Keratinocyte (primary cell): ENCODE results near the gene ALK. TPM values are rescaled to one million over a fixed set of nuclear protein-coding genes. Genes with fewer than 3 reads are reported as not detected.
A peak's percentile ranks its signal among the peaks of the same experiment; 100 is the strongest.

Source experiments
- DNase-seq: peaks from one replicate; pipeline ENCODE4 v3.0.0-alpha.2; 2011; ENCODE audit warnings: low read depth, missing footprints, low spot score
- FAIRE-seq: peaks from 2 replicates; lab custom pipeline; 2011; peaks lifted over from hg19 to GRCh38; lab: Jason Lieb, UNC
- H2AFZ ChIP-seq: 2 replicates; pipeline ENCODE4 v1.6.0; 2012; ENCODE audit warnings: low read length, control low read depth, inconsistent platforms; ENCODE audit not compliant: control insufficient read depth
- H3K27ac ChIP-seq: 2 replicates; pipeline ENCODE4 v1.5.1; 2011; ENCODE audit warnings: low read length; ENCODE audit not compliant: control insufficient read depth, insufficient read depth
- H3K27me3 ChIP-seq: 3 replicates; pipeline ENCODE4 v1.6.0; 2011; ENCODE audit warnings: low read length; ENCODE audit not compliant: control insufficient read depth, insufficient read depth; ENCODE audit errors: extremely low read depth
- H3K36me3 ChIP-seq, 2 experiments: 2 replicates in 1 of 2; 3 replicates in 1 of 2; pipeline ENCODE4 v1.5.1; 2011; ENCODE audit warnings: low read length in 2 of 2, mild to moderate bottlenecking in 1 of 2; ENCODE audit not compliant: control insufficient read depth in 2 of 2, insufficient read depth in 2 of 2; ENCODE audit errors: extremely low read depth in 1 of 2
- H3K4me1 ChIP-seq: 3 replicates; pipeline ENCODE4 v1.5.1; 2011; ENCODE audit warnings: low read length; ENCODE audit not compliant: control insufficient read depth, insufficient read depth; ENCODE audit errors: extremely low read depth
- H3K4me2 ChIP-seq: 3 replicates; pipeline ENCODE4 v1.6.0; 2011; ENCODE audit warnings: low read depth, low read length; ENCODE audit not compliant: control insufficient read depth, insufficient read depth; ENCODE audit errors: extremely low read depth
- H3K4me3 ChIP-seq, 3 experiments: fragments of 200-600 bp in 1 of 3; sonication (generic) in 1 of 3; 2 replicates in 2 of 3; 3 replicates in 1 of 3; pipeline ENCODE4 v1.5.1; 2011 to 2016; ENCODE audit warnings: low read length in 3 of 3, mild to moderate bottlenecking in 3 of 3, control low read depth in 2 of 3, inconsistent platforms in 1 of 3, low read depth in 1 of 3, mixed read lengths in 1 of 3, mixed run types in 1 of 3, moderate library complexity in 1 of 3; ENCODE audit not compliant: control insufficient read depth in 2 of 3, insufficient read depth in 2 of 3; ENCODE audit errors: extremely low read depth in 1 of 3
- H3K79me2 ChIP-seq: 2 replicates; pipeline ENCODE4 v1.6.0; 2012; ENCODE audit warnings: low read length; ENCODE audit not compliant: control insufficient read depth, insufficient read depth
- H3K9ac ChIP-seq: 3 replicates; pipeline ENCODE4 v1.6.0; 2011; ENCODE audit warnings: low read length; ENCODE audit not compliant: control insufficient read depth, insufficient read depth; ENCODE audit errors: extremely low read depth
- H3K9me1 ChIP-seq: 3 replicates; pipeline ENCODE4 v1.6.0; 2011; ENCODE audit warnings: low read length; ENCODE audit not compliant: control insufficient read depth, insufficient read depth; ENCODE audit errors: extremely low read depth
- H3K9me3 ChIP-seq: 2 replicates; pipeline ENCODE4 v1.5.1; 2012; ENCODE audit warnings: low read depth, low read length; ENCODE audit not compliant: control insufficient read depth
- H4K20me1 ChIP-seq: 3 replicates; pipeline ENCODE4 v1.6.0; 2011; ENCODE audit warnings: low read length; ENCODE audit not compliant: control insufficient read depth, insufficient read depth; ENCODE audit errors: extremely low read depth
- EZH2 ChIP-seq: IDR thresholded peaks from one replicate; pipeline ENCODE4 v1.6.1; 2012; ENCODE audit warnings: inconsistent platforms, mild to moderate bottlenecking, low read length, moderate library complexity
- dilution Hi-C: fragments of 300-500 bp; cut with MboI; formaldehyde crosslinking; loops from one replicate; pipeline ENCODE4 v1.7.0; 2020; ENCODE audit warnings: low sequenced_read_pairs; ENCODE audit not compliant: extremely low pct_ligation_motif_present
- polyA plus RNA-seq, 5 experiments: library from polyadenylated mRNA; depleted of rRNA in 3 of 5; stranded (reverse) in 3 of 5; stranded (forward) in 1 of 5; unstranded in 1 of 5; fragments of >200 nt; gene quantifications; 1 replicate in 1 of 5; 2 replicates in 3 of 5; 3 replicates in 1 of 5; pipeline versions ENCODE4 v1.2.1 to v1.2.3, GENCODE V29; 2011 to 2012; ENCODE audit warnings: missing spikeins in 2 of 5, low read depth in 1 of 5, low replicate concordance in 1 of 5
- TF ChIP-seq, protein P1 (sequence below), 3 experiments: IDR thresholded peaks in 1 of 3; conservative IDR thresholded peaks in 1 of 3; optimal IDR thresholded peaks in 1 of 3; 2 replicates in 2 of 3; 3 replicates in 1 of 3; pipeline versions ENCODE3 to v1.5.1; 2011; ENCODE audit warnings: low read length in 3 of 3, mild to moderate bottlenecking in 3 of 3, moderate library complexity in 2 of 3, control low read depth in 1 of 3, inconsistent platforms in 1 of 3; ENCODE audit not compliant: insufficient read depth in 2 of 3; ENCODE audit errors: extremely low read depth in 1 of 3

Gene ALK
- polyA plus RNA-seq, 1 donor (not counting 4 experiments of a cell fraction or from before 2014, with no cell fraction given): not detected

DNA sequence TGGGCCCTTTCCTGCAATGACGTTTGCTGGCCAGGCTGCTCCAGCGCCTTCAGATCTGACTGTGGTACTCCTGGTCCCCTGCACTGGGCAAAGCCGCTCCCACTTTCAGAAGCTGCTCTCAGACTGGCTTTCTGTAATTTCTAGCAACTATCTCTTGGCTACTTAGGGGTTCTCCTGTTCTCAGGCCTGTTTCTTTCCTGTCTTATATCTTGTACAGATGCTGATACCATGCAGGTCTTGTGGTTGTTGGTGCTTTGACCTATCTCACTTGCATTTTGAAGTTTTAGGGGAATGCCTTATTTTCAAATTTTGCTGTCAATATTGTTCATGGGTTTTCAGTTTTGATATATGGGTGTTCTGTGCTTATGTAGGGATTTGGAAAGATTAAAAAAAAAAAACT lies 660.4 kb downstream of the ALK start:
- no peak for DNase-seq
- Histone ChIP-seq H3K9me1 (no peaks in the 10 kb centered on the region), H3K27ac (no peak overlapping the region), H2AFZ (no peak overlapping the region), H3K36me3 (no peaks in the 10 kb centered on the region), H3K9ac (no peak overlapping the region), H3K4me2 (no peak overlapping the region), H3K27me3 (no peaks in the 10 kb centered on the region), H3K79me2 (no peaks in the 10 kb centered on the region), H3K4me1 (peaks cover 9% of the 10 kb centered on the region), H4K20me1 (no peaks in the 10 kb centered on the region), H3K9me3 (no peaks in the 10 kb centered on the region), H3K4me3 (no peak overlapping the region)
- dilution Hi-C loops: no loop called here
- FAIRE-seq: no peak
- TF ChIP-seq EZH2: no peak
- TF ChIP-seq, protein P1, sequence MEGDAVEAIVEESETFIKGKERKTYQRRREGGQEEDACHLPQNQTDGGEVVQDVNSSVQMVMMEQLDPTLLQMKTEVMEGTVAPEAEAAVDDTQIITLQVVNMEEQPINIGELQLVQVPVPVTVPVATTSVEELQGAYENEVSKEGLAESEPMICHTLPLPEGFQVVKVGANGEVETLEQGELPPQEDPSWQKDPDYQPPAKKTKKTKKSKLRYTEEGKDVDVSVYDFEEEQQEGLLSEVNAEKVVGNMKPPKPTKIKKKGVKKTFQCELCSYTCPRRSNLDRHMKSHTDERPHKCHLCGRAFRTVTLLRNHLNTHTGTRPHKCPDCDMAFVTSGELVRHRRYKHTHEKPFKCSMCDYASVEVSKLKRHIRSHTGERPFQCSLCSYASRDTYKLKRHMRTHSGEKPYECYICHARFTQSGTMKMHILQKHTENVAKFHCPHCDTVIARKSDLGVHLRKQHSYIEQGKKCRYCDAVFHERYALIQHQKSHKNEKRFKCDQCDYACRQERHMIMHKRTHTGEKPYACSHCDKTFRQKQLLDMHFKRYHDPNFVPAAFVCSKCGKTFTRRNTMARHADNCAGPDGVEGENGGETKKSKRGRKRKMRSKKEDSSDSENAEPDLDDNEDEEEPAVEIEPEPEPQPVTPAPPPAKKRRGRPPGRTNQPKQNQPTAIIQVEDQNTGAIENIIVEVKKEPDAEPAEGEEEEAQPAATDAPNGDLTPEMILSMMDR (optimal IDR thresholded peaks at IDR 0.05 in 1 of 3, IDR thresholded peaks at IDR 0.05 in 1 of 3, conservative IDR thresholded peaks at IDR 0.05 in 1 of 3; ENCODE audit: extremely low read depth in 1 of 3, insufficient read depth in 2 of 3, low read length in 3 of 3): no peak

DNA sequence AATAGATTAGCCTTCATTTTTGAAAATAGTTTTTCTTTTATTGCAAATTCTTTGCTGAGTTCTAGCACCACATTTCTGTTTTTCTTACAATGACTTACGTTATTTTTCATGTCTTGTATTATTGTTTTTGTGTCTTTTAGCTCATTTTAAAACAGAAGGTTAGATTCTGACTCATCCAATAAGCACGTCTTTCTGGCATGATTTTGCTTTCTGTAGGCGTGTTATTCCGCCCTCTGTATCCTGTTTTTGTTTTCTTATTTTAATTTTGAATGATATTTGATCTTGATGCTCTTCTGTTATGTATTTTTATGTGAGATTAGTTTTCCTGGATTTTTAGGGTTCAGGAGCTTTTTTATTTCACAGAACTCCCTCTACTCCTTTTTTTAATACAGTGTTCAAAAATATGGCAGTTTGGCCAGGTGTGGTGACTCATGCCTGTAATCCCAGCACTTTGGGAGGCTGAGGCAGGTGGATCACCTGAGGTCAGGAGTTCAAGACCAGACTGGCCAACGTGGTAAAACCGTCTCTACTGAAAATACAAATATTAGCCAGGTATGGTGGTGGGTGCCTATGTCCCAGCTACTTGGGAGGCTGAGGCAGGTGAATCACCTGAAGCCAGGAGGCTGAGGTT lies 661.1 kb downstream of the ALK start:
- no peak overlapping the region for H3K9ac ChIP-seq
- no peaks in the 10 kb centered on the region for H3K79me2 ChIP-seq
- H3K4me1 ChIP-seq: peaks cover 9% of the 10 kb centered on the region
- no peaks in the 10 kb centered on the region for H4K20me1 ChIP-seq
- H3K4me2 ChIP-seq: peak overlapping the region; percentile 48
- no peaks in the 10 kb centered on the region for H3K9me1 ChIP-seq
- H3K9me3 ChIP-seq: no peaks in the 10 kb centered on the region
- FAIRE-seq (no peak), DNase-seq (no peak)
- TF ChIP-seq EZH2: no peak
- TF ChIP-seq, protein P1 (optimal IDR thresholded peaks at IDR 0.05 in 1 of 3, IDR thresholded peaks at IDR 0.05 in 1 of 3, conservative IDR thresholded peaks at IDR 0.05 in 1 of 3; ENCODE audit: extremely low read depth in 1 of 3, insufficient read depth in 2 of 3, low read length in 3 of 3): no peak
- H3K27ac ChIP-seq: peak overlapping the region; percentile 23
- no peak overlapping the region for H2AFZ ChIP-seq
- H3K4me3 ChIP-seq: no peak overlapping the region
- dilution Hi-C loops: no loop called here
- H3K36me3 ChIP-seq: no peaks in the 10 kb centered on the region
- no peaks in the 10 kb centered on the region for H3K27me3 ChIP-seq
